Activated naive CD8-positive, alpha-beta T cell treated with anti-CD3 and anti-CD28 coated beads for 36 hours (primary cell): ENCODE measurements around the gene BSN. TPM values are rescaled to one million over a fixed set of nuclear protein-coding genes. Genes with fewer than 3 reads are reported as not detected.

Experiments
- DNase-seq: peaks from one replicate; pipeline ENCODE4 v3.0.0; 2021
- H3K27ac Mint-ChIP-seq: one replicate; pipeline ENCODE4 v1.8.0; 2022; ENCODE audit warnings: mild to moderate bottlenecking, moderate library complexity, mixed read lengths
- H3K27me3 Mint-ChIP-seq: one replicate; pipeline ENCODE4 v1.8.0; 2022; ENCODE audit warnings: mild to moderate bottlenecking, mixed read lengths
- H3K36me3 Mint-ChIP-seq: one replicate; pipeline ENCODE4 v1.8.0; 2021; ENCODE audit warnings: mild to moderate bottlenecking, mixed read lengths
- H3K4me1 Mint-ChIP-seq: one replicate; pipeline ENCODE4 v1.8.0; 2021; ENCODE audit warnings: mixed read lengths
- H3K4me3 Mint-ChIP-seq: one replicate; pipeline ENCODE4 v1.8.0; 2022; ENCODE audit warnings: mild to moderate bottlenecking, moderate library complexity, mixed read lengths
- H3K9me3 Mint-ChIP-seq: one replicate; pipeline ENCODE4 v1.8.0; 2022; ENCODE audit warnings: mixed read lengths
- total RNA-seq, 2 experiments: library from RNA; stranded (reverse); gene quantifications; one replicate each; pipeline ENCODE4 v1.2.3, GENCODE V29; 2021

BSN gene
- total RNA-seq, 2 experiments from 2014 or later: 0.10 to 0.35 TPM

GRCh38 chr3:49661281-49661680 is 107.0 kb downstream of the BSN start:
- Mint-ChIP-seq H3K9me3 (no peaks in the 10 kb centered on the region), H3K27me3 (no peaks in the 10 kb centered on the region), H3K27ac (no peak overlapping the region)

DNA sequence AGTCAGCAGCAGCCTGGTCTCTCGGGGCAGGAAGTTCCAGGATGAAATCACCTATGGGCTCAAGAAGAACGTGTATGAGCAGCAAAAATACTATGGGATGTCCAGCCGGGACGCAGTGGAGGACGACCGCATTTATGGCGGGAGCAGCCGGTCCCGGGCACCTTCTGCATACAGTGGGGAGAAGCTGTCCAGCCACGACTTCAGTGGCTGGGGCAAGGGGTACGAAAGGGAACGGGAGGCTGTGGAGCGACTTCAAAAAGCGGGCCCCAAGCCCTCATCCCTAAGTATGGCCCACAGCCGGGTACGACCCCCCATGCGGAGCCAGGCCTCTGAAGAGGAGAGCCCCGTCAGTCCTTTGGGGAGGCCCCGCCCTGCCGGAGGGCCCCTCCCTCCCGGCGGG is 107.7 kb downstream of the BSN start:
- Mint-ChIP-seq H3K27ac (no peak overlapping the region), H3K9me3 (no peaks in the 10 kb centered on the region), H3K4me3 (no peak overlapping the region), H3K36me3 (no peaks in the 10 kb centered on the region), H3K4me1 (no peaks in the 10 kb centered on the region), H3K27me3 (no peaks in the 10 kb centered on the region)
- DNase-seq: no peak

More at GRCh38 chr3:49661281-49661680, 107.0 kb downstream of the BSN start:
- H3K4me3 Mint-ChIP-seq: no peak overlapping the region
- H3K36me3 Mint-ChIP-seq: no peaks in the 10 kb centered on the region
- no peaks in the 10 kb centered on the region for H3K4me1 Mint-ChIP-seq
- no peak for DNase-seq

DNA sequence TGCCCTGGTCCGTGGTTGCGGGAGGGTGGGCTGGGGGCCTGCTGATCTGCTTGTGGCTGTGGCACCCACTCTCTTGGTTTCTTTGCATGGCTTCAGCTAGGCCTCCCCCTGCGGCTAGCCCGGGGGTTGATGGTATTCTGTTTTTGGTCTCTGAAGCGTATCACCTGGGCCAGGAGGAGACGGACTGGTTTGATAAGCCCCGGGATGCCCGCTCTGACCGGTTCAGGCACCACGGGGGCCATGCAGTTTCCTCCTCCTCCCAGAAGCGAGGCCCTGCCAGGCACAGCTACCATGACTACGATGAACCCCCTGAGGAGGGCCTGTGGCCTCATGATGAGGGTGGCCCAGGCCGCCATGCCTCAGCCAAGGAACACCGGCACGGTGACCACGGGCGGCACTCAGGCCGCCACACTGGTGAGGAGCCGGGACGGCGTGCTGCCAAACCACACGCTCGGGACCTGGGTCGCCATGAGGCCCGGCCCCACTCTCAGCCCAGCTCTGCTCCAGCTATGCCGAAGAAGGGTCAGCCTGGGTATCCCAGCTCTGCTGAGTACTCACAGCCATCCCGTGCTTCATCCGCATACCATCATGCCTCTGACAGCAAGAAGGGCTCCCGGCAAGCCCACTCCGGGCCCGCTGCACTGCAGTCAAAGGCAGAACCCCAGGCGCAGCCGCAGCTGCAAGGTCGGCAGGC is 108.6 kb downstream of the BSN start:
- Mint-ChIP-seq H3K27ac (no peak overlapping the region), H3K27me3 (no peaks in the 10 kb centered on the region), H3K9me3 (no peaks in the 10 kb centered on the region), H3K4me3 (no peak overlapping the region), H3K36me3 (no peaks in the 10 kb centered on the region), H3K4me1 (no peaks in the 10 kb centered on the region)
- no peak for DNase-seq

- Mint-ChIP-seq H3K27ac (no peak overlapping the region), H3K4me1 (no peaks in the 10 kb centered on the region), H3K9me3 (no peaks in the 10 kb centered on the region), H3K36me3 (no peaks in the 10 kb centered on the region), H3K4me3 (no peak overlapping the region), H3K27me3 (no peaks in the 10 kb centered on the region)
- no peak for DNase-seq
These were observed 109.6 kb downstream of the BSN start for GRCh38 chr3:49663831-49664230.

DNA sequence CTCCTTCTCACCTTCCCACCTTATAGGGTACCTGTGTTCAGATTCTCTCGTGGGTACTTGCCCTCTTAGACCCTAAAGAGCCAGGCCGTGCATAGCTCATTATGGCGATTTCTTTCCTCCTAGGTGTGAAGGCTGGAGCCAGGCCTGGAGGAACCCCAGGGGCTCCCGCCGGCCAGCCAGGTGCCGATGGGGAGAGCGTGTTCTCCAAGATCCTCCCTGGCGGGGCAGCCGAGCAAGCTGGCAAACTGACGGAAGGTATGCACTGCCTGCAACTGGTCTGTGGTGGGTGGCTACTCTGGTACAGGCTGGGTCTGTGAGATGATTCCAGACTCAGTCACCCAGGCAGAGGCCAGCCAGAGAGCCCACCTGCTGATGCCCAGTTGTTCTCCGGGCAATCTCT is 110.0 kb downstream of the BSN start:
- H3K27me3 Mint-ChIP-seq: no peaks in the 10 kb centered on the region
- no peaks in the 10 kb centered on the region for H3K36me3 Mint-ChIP-seq
- H3K9me3 Mint-ChIP-seq: no peaks in the 10 kb centered on the region
- no peaks in the 10 kb centered on the region for H3K4me1 Mint-ChIP-seq
- H3K27ac Mint-ChIP-seq: no peak overlapping the region
- DNase-seq: no peak
- no peak overlapping the region for H3K4me3 Mint-ChIP-seq

- Mint-ChIP-seq H3K9me3 (no peaks in the 10 kb centered on the region), H3K36me3 (no peaks in the 10 kb centered on the region), H3K4me3 (no peak overlapping the region), H3K27ac (no peak overlapping the region), H3K4me1 (no peaks in the 10 kb centered on the region), H3K27me3 (no peaks in the 10 kb centered on the region)
- DNase-seq: no peak
These were observed 111.7 kb downstream of the BSN start for GRCh38 chr3:49665822-49666519.

- H3K4me1 Mint-ChIP-seq: no peaks in the 10 kb centered on the region
- H3K9me3 Mint-ChIP-seq: no peaks in the 10 kb centered on the region
- no peaks in the 10 kb centered on the region for H3K36me3 Mint-ChIP-seq
- no peak overlapping the region for H3K4me3 Mint-ChIP-seq
- H3K27me3 Mint-ChIP-seq: no peaks in the 10 kb centered on the region
- H3K27ac Mint-ChIP-seq: no peak overlapping the region
- no peak for DNase-seq
These were observed 112.3 kb downstream of the BSN start for GRCh38 chr3:49666592-49666991.

DNA sequence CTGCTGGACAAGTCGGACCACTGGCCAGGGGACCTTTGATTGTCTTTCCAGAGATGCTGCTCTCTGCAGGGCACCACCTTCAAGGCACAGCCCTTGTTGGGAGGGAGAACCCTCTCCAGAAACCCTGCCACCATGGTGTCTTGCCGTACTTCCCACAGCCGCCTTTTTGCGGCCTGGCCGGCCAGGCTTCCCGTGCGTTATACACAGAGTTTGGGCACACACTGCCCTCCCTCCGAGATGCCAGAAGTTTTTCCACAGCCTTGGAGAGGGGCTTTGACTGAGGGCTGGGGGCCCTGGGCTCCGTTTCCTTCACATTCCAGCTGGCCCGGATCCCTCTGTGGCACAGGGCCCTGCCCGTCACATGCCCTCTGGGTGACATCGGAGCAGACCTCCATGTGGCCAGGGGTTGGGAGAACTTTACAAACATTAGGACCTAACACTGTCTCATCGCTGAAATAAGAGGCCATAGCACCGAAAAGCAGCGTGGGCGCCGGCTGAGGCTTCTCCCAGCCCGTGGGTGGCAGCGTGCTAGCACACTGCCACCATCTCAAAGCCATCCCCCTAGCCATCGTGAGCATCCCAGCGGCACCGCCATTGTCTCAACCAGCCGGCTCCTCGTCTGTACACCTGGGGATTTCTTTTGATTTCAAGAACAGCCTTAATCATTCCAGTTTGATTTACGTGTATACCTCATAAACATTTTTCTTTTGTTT is 113.6 kb downstream of the BSN start:
- no peak for DNase-seq
- Mint-ChIP-seq H3K4me3 (no peak overlapping the region), H3K27ac (no peak overlapping the region), H3K27me3 (no peaks in the 10 kb centered on the region), H3K36me3 (peaks cover 2% of the 10 kb centered on the region), H3K9me3 (no peaks in the 10 kb centered on the region), H3K4me1 (peaks cover 4% of the 10 kb centered on the region)

DNA sequence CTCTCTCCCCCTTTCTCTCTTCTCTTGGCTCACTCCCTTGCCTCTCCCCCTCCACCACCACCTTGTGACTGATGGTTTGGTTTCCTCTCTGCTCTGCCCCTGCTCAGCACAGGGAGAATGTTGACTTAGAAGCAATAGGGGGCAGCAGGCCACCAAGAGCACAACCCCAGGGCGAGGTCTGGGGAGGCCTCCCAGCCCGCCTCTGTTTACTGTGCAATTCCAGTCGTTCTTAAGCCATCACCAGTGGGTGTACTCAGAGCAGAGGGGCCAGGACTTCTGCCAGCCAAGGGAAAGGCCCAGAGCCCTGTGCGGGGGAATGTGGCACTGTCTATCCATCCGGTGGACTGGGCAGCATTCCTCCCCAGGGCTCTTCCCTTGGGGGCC is 114.1 kb downstream of the BSN start:
- Mint-ChIP-seq H3K36me3 (peaks cover 4% of the 10 kb centered on the region), H3K27me3 (no peaks in the 10 kb centered on the region), H3K4me3 (no peak overlapping the region), H3K9me3 (no peaks in the 10 kb centered on the region), H3K4me1 (peaks cover 6% of the 10 kb centered on the region), H3K27ac (no peak overlapping the region)
- DNase-seq: no peak

DNA sequence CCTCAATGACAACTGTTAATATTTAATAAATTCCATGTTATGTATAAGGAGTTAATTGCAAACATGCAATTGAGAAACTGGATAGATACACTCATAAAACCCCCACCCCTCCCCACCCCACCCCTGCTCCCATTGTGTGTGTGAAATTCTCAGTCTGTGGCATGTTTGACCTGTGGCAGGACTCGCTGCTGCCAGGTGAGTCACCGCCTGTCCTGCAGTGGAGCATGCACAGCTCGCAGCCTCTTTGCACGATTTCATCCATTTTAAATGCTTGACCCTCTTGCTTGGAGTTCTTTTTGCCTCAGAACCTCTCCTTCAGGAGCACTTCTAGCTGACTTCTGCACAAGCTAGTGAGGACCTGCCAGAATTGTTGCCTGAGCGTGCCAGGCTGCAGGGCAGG is 114.6 kb downstream of the BSN start:
- Mint-ChIP-seq H3K9me3 (no peaks in the 10 kb centered on the region), H3K4me3 (no peak overlapping the region), H3K36me3 (peaks cover 4% of the 10 kb centered on the region), H3K27ac (no peak overlapping the region), H3K4me1 (peaks cover 6% of the 10 kb centered on the region), H3K27me3 (no peaks in the 10 kb centered on the region)
- DNase-seq: no peak

- Mint-ChIP-seq H3K4me1 (peaks cover 6% of the 10 kb centered on the region), H3K36me3 (peaks cover 4% of the 10 kb centered on the region), H3K27me3 (no peaks in the 10 kb centered on the region), H3K9me3 (no peaks in the 10 kb centered on the region), H3K27ac (no peak overlapping the region), H3K4me3 (no peak overlapping the region)
- no peak for DNase-seq
These were observed 115.1 kb downstream of the BSN start for GRCh38 chr3:49669352-49669751.

DNA sequence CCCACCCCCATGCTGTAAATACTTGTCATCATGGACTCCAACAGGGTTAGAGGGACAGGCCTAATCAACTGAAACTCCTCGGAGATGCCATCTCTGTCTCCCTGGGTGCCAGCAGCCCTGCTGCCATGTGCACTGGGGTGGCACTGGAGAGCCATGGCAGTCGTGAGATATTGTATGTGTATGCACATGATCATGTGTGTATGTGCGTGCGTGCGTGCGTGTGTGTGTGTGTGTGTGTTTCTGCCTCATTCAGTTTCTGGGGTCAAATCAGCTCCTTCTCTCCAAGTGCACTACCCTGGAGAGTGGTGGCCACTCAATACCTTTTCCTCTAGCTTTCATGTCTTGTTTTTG is 116.6 kb downstream of the BSN start:
- H3K9me3 Mint-ChIP-seq: no peaks in the 10 kb centered on the region
- H3K27me3 Mint-ChIP-seq: no peaks in the 10 kb centered on the region
- DNase-seq: no peak
- no peak overlapping the region for H3K4me3 Mint-ChIP-seq
- peaks cover 17% of the 10 kb centered on the region for H3K4me1 Mint-ChIP-seq
- no peak overlapping the region for H3K27ac Mint-ChIP-seq
- H3K36me3 Mint-ChIP-seq: peaks cover 9% of the 10 kb centered on the region

DNA sequence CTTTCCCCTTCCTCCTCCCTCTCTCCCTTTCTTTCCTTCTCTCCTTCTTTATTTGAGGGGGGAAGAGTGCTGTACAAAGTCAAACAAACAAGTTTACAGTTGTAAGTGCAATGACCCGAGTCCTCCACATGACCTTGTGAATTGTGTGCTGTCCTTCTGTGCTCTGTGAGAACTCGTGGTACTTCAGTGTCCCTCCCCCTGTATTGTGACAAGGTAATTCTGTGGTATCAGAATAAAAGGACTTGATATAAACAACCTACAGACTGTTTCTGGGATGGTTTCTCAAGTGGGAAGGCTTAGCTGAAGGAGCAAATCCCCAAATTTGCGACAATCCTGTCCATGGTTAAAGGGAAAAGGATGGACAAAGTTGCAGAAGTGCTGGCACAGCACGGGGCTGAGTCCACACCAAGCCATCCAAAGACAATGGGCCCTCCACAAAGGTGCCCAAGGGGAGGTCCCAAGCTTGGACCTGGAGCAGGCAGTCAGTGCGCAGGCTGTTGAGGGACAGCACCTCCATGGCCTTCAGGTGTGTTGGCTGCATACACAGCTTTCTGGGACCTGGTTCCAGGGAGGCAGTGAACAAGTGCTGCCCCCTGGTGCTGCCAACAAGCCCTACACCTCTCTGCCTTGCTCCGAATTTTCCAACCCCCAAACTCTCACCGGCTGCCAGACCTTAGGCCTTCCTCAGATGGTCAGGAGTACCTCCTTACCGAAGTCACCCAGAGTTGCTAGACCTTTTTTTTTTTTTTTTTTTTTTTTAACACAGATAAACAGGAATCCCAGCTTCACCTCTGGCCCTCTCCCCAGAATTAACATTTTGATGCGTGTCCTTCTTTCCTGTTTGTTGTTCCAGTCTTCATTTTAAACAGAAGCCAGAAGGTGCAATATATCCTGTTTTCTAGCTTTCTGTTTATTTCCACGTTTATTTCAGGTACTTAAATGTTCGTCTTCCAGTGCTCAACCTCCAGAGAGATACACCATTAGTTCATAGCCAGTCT is 117.3 kb downstream of the BSN start:
- peaks cover 19% of the 10 kb centered on the region for H3K4me1 Mint-ChIP-seq
- no peaks in the 10 kb centered on the region for H3K9me3 Mint-ChIP-seq
- H3K27me3 Mint-ChIP-seq: no peaks in the 10 kb centered on the region
- H3K27ac Mint-ChIP-seq: peak overlapping the region; percentile 64
- peak; percentile 75 for DNase-seq
- peak overlapping the region; percentile 56 for H3K4me3 Mint-ChIP-seq
- peaks cover 13% of the 10 kb centered on the region for H3K36me3 Mint-ChIP-seq

DNA sequence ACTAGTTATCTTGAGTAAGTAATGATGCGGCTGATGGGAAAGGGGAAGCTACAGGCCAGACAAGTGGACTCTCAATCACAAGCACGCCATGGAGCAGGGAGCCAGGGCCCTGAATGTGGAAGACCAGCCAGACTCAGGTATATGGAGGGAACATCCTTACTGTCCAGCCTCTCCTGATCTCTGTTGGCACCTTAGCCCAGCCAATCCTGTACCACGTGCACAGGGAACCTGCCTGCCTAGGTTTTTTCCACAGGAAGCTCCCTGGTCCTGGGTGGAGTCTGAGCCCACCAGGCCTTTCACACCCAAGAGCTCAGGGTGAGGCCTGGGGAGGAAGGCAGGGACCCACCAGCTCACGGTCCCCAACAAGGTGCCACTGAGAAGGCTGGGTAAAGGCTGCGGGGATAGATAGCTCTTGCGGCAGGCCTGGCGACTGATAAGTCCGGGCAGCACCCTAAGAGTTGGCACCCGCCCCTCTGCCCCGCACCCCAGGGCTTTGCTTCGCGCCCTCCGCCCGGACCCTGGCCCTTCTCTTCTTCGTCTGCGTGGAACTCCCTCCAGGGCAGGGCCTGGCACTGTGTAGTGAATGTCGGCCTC is 118.9 kb downstream of the BSN start:
- peak overlapping the region; percentile 96 for H3K27ac Mint-ChIP-seq
- peak overlapping the region; percentile 91 for H3K4me3 Mint-ChIP-seq
- peak; percentile 43 for DNase-seq

More for the DNA sequence above, 118.9 kb downstream of the BSN start:
- Mint-ChIP-seq H3K27me3 (no peaks in the 10 kb centered on the region), H3K4me1 (peaks cover 24% of the 10 kb centered on the region), H3K36me3 (peaks cover 15% of the 10 kb centered on the region), H3K9me3 (no peaks in the 10 kb centered on the region)
